CD1c-positive myeloid dendritic cell (primary cell): ENCODE measurements around the gene AUH.

Experiments
- DNase-seq: peaks from one replicate; pipeline ENCODE4 v3.0.0-alpha.2; 2016; ENCODE audit errors: extremely low spot score

The AUH gene

GRCh38 chr9:91188719-91189590, 172.8 kb downstream of the AUH start:
- no peak for DNase-seq

GRCh38 chr9:91187965-91188344, 173.8 kb downstream of the AUH start:
- no peak for DNase-seq

- no peak for DNase-seq
Observed at GRCh38 chr9:91187311-91187964, 174.3 kb downstream of the AUH start.

GRCh38 chr9:91186632-91187108, 175.0 kb downstream of the AUH start:
- peak; percentile 61 for DNase-seq

- no peak for DNase-seq
Observed at GRCh38 chr9:91185193-91185886, 176.4 kb downstream of the AUH start.

GRCh38 chr9:91182429-91183225, 179.1 kb downstream of the AUH start:
- DNase-seq = no peak

GRCh38 chr9:91181541-91181940, 180.2 kb downstream of the AUH start:
- no peak for DNase-seq

- no peak for DNase-seq
Observed at GRCh38 chr9:91180930-91181268, 180.8 kb downstream of the AUH start.

GRCh38 chr9:91180240-91180929, 181.3 kb downstream of the AUH start:
- no peak for DNase-seq

- no peak for DNase-seq
Observed at GRCh38 chr9:91179237-91180138, 182.2 kb downstream of the AUH start.

- DNase-seq = no peak
Observed at GRCh38 chr9:91178281-91179236, 183.2 kb downstream of the AUH start.

GRCh38 chr9:91177661-91178280, 183.9 kb downstream of the AUH start:
- DNase-seq = no peak

GRCh38 chr9:91177081-91177480, 184.6 kb downstream of the AUH start:
- DNase-seq = no peak

GRCh38 chr9:91176426-91176825, 185.3 kb downstream of the AUH start:
- DNase-seq = no peak

GRCh38 chr9:91174772-91175171, 186.9 kb downstream of the AUH start:
- peak; percentile 52 for DNase-seq

- DNase-seq = no peak
Observed at GRCh38 chr9:91172329-91172728, 189.4 kb downstream of the AUH start.

GRCh38 chr9:91170951-91171350, 190.8 kb downstream of the AUH start:
- no peak for DNase-seq

GRCh38 chr9:91166796-91167366, 194.8 kb downstream of the AUH start:
- DNase-seq = no peak
